Neural progenitor cell (in vitro differentiated cells): ENCODE results near the gene GRIK5. TPM values are rescaled to one million over a fixed set of nuclear protein-coding genes. Genes with fewer than 3 reads are reported as not detected.

Experiments
- DNase-seq: peaks from one replicate; pipeline ENCODE4 v3.0.0-alpha.2; 2016; ENCODE audit warnings: low spot score
- H2AFZ ChIP-seq: fragments of 200-600 bp; sonication (generic); replicated peaks from 2 replicates; pipeline ENCODE4 v1.6.1; 2016; ENCODE audit warnings: antibody characterized with exemption
- H3F3A ChIP-seq: fragments of 200-600 bp; sonication (generic); 2 replicates; pipeline ENCODE4 v1.6.1; 2016; ENCODE audit warnings: antibody characterized with exemption, low read depth
- H3K27ac ChIP-seq: fragments of 200-600 bp; sonication (generic); 2 replicates; pipeline ENCODE4 v1.5.1; 2016; ENCODE audit warnings: mild to moderate bottlenecking
- H3K27me3 ChIP-seq: fragments of 200-600 bp; sonication (generic); 2 replicates; pipeline ENCODE4 v1.6.1; 2016; ENCODE audit warnings: mild to moderate bottlenecking, moderate library complexity
- H3K36me3 ChIP-seq: fragments of 200-600 bp; sonication (generic); 2 replicates; pipeline ENCODE4 v1.5.1; 2016
- H3K4me1 ChIP-seq: fragments of 200-600 bp; sonication (generic); 2 replicates; pipeline ENCODE4 v1.6.1; 2016; ENCODE audit warnings: mixed run types
- H3K4me2 ChIP-seq: fragments of 200-600 bp; sonication (generic); 2 replicates; pipeline ENCODE4 v1.6.1; 2016
- H3K4me3 ChIP-seq: fragments of 200-600 bp; sonication (generic); 2 replicates; pipeline ENCODE4 v1.5.1; 2016
- H3K79me2 ChIP-seq: fragments of 200-600 bp; sonication (generic); 2 replicates; pipeline ENCODE4 v1.6.1; 2016; ENCODE audit warnings: low read depth
- H3K9ac ChIP-seq: fragments of 200-600 bp; sonication (generic); 2 replicates; pipeline ENCODE4 v1.6.1; 2016
- H3K9me3 ChIP-seq: fragments of 200-600 bp; sonication (generic); 2 replicates; pipeline ENCODE4 v1.5.1; 2016; ENCODE audit warnings: low read depth
- H4K20me1 ChIP-seq: fragments of 200-600 bp; sonication (generic); 2 replicates; pipeline ENCODE4 v1.6.1; 2016; ENCODE audit warnings: low read depth
- H3K27ac Mint-ChIP-seq: 3 replicates; pipeline ENCODE4 v1.8.0; 2021; ENCODE audit warnings: mixed read lengths
- H3K27me3 Mint-ChIP-seq: 2 replicates; pipeline ENCODE4 v1.8.0; 2022; ENCODE audit warnings: low read depth, mild to moderate bottlenecking, inconsistent platforms, moderate library complexity, mixed read lengths; ENCODE audit not compliant: insufficient read depth
- H3K36me3 Mint-ChIP-seq: 3 replicates; pipeline ENCODE4 v1.8.0; 2021; ENCODE audit warnings: mixed read lengths
- H3K4me1 Mint-ChIP-seq: 3 replicates; pipeline ENCODE4 v1.8.0; 2021; ENCODE audit warnings: mixed read lengths
- H3K4me3 Mint-ChIP-seq: 3 replicates; pipeline ENCODE4 v1.8.0; 2021; ENCODE audit warnings: mild to moderate bottlenecking, moderate library complexity, mixed read lengths
- H3K9me3 Mint-ChIP-seq: 3 replicates; pipeline ENCODE4 v1.8.0; 2020; ENCODE audit warnings: mixed read lengths
- EZH2 ChIP-seq: fragments of 200-600 bp; sonication (generic); IDR thresholded peaks from 2 replicates; pipeline ENCODE4 v1.6.1; 2017; ENCODE audit warnings: antibody characterized with exemption, mild to moderate bottlenecking, moderate library complexity
- EZH2phosphoT487 ChIP-seq: fragments of 200-600 bp; sonication (generic); IDR thresholded peaks from 2 replicates; pipeline ENCODE4 v1.6.1; 2017; ENCODE audit warnings: antibody characterized with exemption
- total RNA-seq: library from RNA; depleted of rRNA; stranded (reverse); fragments of >200 nt; gene quantifications from 2 replicates; pipeline ENCODE4 v1.2.3, GENCODE V29; 2015; ENCODE audit warnings: low replicate concordance
- TF ChIP-seq, protein P1 (sequence below): fragments of 200-600 bp; sonication (generic); IDR thresholded peaks from 2 replicates; pipeline ENCODE4 v1.5.1; 2017; ENCODE audit warnings: antibody characterized with exemption, mild to moderate bottlenecking

The GRIK5 gene
- total RNA-seq, 1 donor from 2014 or later: 5.8 TPM

DNA sequence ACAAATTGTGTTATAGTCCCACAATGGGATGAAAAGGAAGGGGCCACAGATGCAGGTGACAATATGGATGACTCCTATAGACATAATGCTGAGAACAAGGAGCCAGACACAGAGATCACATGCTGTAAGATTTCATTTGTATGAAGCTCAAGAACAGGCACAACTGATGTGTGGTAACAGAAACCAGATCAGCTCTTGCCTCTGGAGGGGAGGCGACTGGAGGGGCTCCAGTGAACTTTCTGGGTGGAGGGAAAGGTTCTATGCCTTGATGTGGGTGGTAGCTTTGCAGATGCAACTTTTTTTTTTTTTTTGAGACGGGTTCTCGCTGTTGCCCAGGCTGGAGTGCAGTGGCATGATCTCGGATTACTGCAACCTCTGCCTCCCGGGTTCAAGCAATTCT lies 104.9 kb downstream of the GRIK5 start:
- Histone ChIP-seq H3K9me3 (no peaks in the 10 kb centered on the region), H3F3A (peaks cover 2% of the 10 kb centered on the region), H3K4me3 (no peak overlapping the region), H3K9ac (no peak overlapping the region), H2AFZ (no peak overlapping the region), H3K27me3 (no peaks in the 10 kb centered on the region), H3K79me2 (no peaks in the 10 kb centered on the region), H4K20me1 (no peaks in the 10 kb centered on the region), H3K36me3 (no peaks in the 10 kb centered on the region), H3K27ac (no peak overlapping the region), H3K4me1 (no peaks in the 10 kb centered on the region), H3K4me2 (no peak overlapping the region)
- peaks cover 2% of the 10 kb centered on the region for H3K36me3 Mint-ChIP-seq
- DNase-seq: no peak
- H3K27ac Mint-ChIP-seq: no peak overlapping the region
- TF ChIP-seq, protein P1, sequence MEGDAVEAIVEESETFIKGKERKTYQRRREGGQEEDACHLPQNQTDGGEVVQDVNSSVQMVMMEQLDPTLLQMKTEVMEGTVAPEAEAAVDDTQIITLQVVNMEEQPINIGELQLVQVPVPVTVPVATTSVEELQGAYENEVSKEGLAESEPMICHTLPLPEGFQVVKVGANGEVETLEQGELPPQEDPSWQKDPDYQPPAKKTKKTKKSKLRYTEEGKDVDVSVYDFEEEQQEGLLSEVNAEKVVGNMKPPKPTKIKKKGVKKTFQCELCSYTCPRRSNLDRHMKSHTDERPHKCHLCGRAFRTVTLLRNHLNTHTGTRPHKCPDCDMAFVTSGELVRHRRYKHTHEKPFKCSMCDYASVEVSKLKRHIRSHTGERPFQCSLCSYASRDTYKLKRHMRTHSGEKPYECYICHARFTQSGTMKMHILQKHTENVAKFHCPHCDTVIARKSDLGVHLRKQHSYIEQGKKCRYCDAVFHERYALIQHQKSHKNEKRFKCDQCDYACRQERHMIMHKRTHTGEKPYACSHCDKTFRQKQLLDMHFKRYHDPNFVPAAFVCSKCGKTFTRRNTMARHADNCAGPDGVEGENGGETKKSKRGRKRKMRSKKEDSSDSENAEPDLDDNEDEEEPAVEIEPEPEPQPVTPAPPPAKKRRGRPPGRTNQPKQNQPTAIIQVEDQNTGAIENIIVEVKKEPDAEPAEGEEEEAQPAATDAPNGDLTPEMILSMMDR: no peak
- no peak for TF ChIP-seq EZH2phosphoT487
- TF ChIP-seq EZH2: no peak
- peaks cover 2% of the 10 kb centered on the region for H3K4me1 Mint-ChIP-seq
- H3K27me3 Mint-ChIP-seq: peaks cover 9% of the 10 kb centered on the region
- H3K4me3 Mint-ChIP-seq: no peak overlapping the region
- no peaks in the 10 kb centered on the region for H3K9me3 Mint-ChIP-seq

DNA sequence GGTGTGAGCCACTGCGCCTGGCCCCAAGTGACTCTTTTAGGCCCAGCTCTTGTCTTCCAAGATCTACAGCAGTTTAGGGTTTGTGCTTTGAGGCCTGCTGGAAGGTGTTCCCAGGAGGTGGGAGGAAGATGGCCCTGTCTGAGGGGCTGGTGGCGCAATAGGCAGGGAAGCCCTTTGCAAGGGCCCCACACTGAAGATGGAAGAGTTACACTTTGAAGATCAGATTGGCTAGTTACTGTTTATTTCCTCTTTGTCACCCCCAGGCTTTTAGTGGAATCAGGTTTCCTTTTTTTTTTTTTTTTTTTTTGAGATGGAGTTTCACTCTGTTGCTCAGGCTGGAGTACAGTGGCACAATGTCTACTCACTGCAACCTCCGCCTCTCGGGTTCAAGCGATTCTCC lies 109.0 kb downstream of the GRIK5 start:
- peak overlapping the region; percentile 71 for H3K4me3 Mint-ChIP-seq
- no peak overlapping the region for H3K4me2 ChIP-seq
- H3K9me3 Mint-ChIP-seq: no peaks in the 10 kb centered on the region
- no peak overlapping the region for H3K27ac ChIP-seq
- H3F3A ChIP-seq: peaks cover 16% of the 10 kb centered on the region
- no peak overlapping the region for H3K9ac ChIP-seq
- DNase-seq: no peak
- H3K4me1 ChIP-seq: peaks cover 5% of the 10 kb centered on the region
- H3K36me3 ChIP-seq: no peaks in the 10 kb centered on the region
- no peak overlapping the region for H2AFZ ChIP-seq
- no peaks in the 10 kb centered on the region for H3K9me3 ChIP-seq
- H3K36me3 Mint-ChIP-seq: no peaks in the 10 kb centered on the region
- no peaks in the 10 kb centered on the region for H3K27me3 ChIP-seq
- TF ChIP-seq EZH2 (no peak), EZH2phosphoT487 (no peak)
- TF ChIP-seq, protein P1: no peak
- peaks cover 10% of the 10 kb centered on the region for H4K20me1 ChIP-seq
- H3K27ac Mint-ChIP-seq: peak overlapping the region; percentile 90
- peaks cover 13% of the 10 kb centered on the region for H3K4me1 Mint-ChIP-seq
- peaks cover 6% of the 10 kb centered on the region for H3K27me3 Mint-ChIP-seq
- no peaks in the 10 kb centered on the region for H3K79me2 ChIP-seq
- no peak overlapping the region for H3K4me3 ChIP-seq

DNA sequence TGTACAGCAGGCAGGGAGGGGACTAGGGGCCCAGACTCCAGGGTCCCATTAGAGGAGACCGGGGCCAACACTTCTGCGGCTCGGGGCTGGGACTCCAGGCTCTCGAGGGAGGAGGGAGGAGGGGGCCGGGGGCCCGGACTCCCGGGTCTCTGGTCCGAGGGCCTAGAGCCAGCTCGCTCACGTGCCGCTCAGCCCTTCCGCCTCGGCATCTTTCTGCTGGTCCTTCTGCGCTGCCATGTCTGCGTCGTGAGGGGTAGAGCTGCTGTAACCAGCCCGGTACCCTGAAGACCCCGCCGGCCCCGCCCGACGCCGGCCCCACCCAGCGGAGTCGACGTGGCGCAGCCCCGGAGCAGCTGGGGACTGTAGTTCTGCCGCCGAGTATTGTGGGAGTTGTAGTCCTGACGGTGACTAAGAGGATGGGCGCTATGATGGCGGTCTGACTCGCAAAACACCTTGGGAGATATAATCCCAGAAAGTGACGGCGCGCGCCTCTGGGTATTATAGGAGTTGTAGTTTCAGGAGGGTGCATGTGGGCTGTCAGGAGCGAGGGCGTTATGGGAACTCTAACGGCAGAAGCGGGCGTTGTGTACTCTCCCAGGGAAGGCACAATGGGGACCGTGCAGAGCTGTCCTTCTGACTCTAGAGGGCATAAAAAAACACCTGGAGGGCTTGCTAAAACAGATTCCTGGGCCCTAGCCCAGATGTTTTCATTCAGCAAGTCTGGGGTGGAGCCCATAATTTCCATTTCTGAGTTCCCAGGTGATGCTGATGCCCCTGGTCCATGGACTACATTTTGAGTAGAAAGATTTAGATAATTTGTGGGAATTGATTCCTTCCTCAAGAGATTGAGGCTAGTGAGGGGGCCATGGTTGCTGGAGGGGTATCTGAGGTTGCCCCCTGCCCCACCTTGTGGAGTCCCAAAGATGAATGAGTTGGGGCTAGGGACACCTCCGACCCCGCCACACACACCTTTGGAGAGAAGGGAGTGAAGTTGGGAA lies 110.7 kb downstream of the GRIK5 start, which contains the start of gene RABAC1:
Gene RABAC1, minus strand, starts transcription at position 266 of the 998 bp plus-strand sequence. Its CDS starts 29 bp downstream, at position 237.
- Mint-ChIP-seq H3K27ac (peak within 1 kb of the TSS; percentile 90), H3K27me3 (peaks cover 6% of the 10 kb centered on the region), H3K9me3 (no peaks in the 10 kb centered on the region), H3K4me3 (peak within 1 kb of the TSS; percentile 93), H3K36me3 (no peaks in the 10 kb centered on the region), H3K4me1 (peaks cover 13% of the 10 kb centered on the region)
- Histone ChIP-seq H2AFZ (peak within 1 kb of the TSS; percentile 75), H3K79me2 (no peaks in the 10 kb centered on the region), H3K36me3 (no peaks in the 10 kb centered on the region), H3K9ac (peak within 1 kb of the TSS; percentile 44), H3K9me3 (no peaks in the 10 kb centered on the region), H3K4me2 (peak within 1 kb of the TSS; percentile 89), H3K4me1 (peaks cover 5% of the 10 kb centered on the region), H4K20me1 (peaks cover 10% of the 10 kb centered on the region), H3K27me3 (no peaks in the 10 kb centered on the region), H3K27ac (no peak within 1 kb of the TSS), H3K4me3 (peak within 1 kb of the TSS; percentile 92), H3F3A (peaks cover 16% of the 10 kb centered on the region)
- no peak for TF ChIP-seq EZH2phosphoT487
- TF ChIP-seq, protein P1: peak; percentile 46
- no peak for TF ChIP-seq EZH2
- peak; percentile 97 for DNase-seq
